Activated CD8-positive, alpha-beta memory T cell treated with anti-CD3 and anti-CD28 coated beads, Interleukin-2, amount 10 ng/mL, durations not matched to agents 7 days and 5 days (primary cell): Measurements from ENCODE around the gene TMEM132D. TPM values are rescaled to one million over a fixed set of nuclear protein-coding genes. Genes with fewer than 3 reads are reported as not detected.

Source experiments
- ATAC-seq: fragments of 150-1000 bp; cut with Tn5 transposase; one replicate; pipeline ENCODE4 v1.10.0; 2021; ENCODE audit warnings: moderate library complexity
- CTCF ChIA-PET: fragments of 350-600 bp; sonication (Branson Sonifier 250); formaldehyde crosslinking; loops from one replicate; lab custom pipeline; 2021; ENCODE audit warnings: antibody characterized with exemption; lab: Charles Lee
- DNase-seq: peaks from one replicate; pipeline ENCODE4 v3.0.0-alpha.2; 2020
- H3K27ac Mint-ChIP-seq: one replicate; pipeline ENCODE4 v1.8.0; 2021; ENCODE audit warnings: mild to moderate bottlenecking, mixed read lengths
- H3K27me3 Mint-ChIP-seq: one replicate; pipeline ENCODE4 v1.8.0; 2021; ENCODE audit warnings: mixed read lengths
- H3K36me3 Mint-ChIP-seq: one replicate; pipeline ENCODE4 v1.8.0; 2021; ENCODE audit warnings: mild to moderate bottlenecking, mixed read lengths
- H3K4me1 Mint-ChIP-seq: one replicate; pipeline ENCODE4 v1.8.0; 2021; ENCODE audit warnings: mixed read lengths
- H3K4me3 Mint-ChIP-seq: one replicate; pipeline ENCODE4 v1.8.0; 2021; ENCODE audit warnings: mild to moderate bottlenecking, moderate library complexity, mixed read lengths
- H3K9me3 Mint-ChIP-seq: one replicate; pipeline ENCODE4 v1.8.0; 2022; ENCODE audit warnings: low read depth, mixed read lengths
- total RNA-seq, 2 experiments: library from RNA; stranded (reverse); gene quantifications; one replicate each; pipeline ENCODE4 v1.2.3, GENCODE V29; 2021

Gene TMEM132D
- total RNA-seq, 2 experiments from 2014 or later = not detected

DNA sequence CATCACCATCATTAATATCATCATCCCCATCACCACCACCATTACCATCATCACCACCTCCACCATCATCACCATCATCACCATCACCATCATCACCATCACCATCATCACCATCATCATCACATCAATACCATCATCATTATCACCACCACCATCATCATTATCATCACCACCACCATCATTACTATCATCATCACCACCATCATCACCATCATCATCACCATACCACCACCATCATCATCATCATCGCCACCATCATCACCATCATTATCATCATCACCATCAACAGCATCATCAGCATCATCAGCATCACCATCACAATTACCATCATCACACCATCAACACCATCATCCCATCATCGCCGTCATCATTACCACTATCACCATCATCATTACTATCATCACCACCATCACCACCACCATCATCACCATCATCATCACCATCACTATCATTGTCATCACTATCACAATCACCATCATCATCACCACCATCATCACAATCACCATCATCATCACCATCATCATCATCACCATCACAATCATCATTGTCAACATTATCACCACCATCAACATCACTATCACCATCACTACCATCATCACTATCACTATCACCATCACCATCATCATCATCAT, 767.0 kb downstream of the TMEM132D start:
- DNase-seq (no peak), ATAC-seq (no peak)
- no peaks in the 10 kb centered on the region for H3K27me3 Mint-ChIP-seq
- CTCF ChIA-PET = no interaction called here
- H3K4me1 Mint-ChIP-seq = no peaks in the 10 kb centered on the region
- no peak overlapping the region for H3K27ac Mint-ChIP-seq
- no peak overlapping the region for H3K4me3 Mint-ChIP-seq
- H3K9me3 Mint-ChIP-seq = peaks cover 3% of the 10 kb centered on the region
- H3K36me3 Mint-ChIP-seq = no peaks in the 10 kb centered on the region

DNA sequence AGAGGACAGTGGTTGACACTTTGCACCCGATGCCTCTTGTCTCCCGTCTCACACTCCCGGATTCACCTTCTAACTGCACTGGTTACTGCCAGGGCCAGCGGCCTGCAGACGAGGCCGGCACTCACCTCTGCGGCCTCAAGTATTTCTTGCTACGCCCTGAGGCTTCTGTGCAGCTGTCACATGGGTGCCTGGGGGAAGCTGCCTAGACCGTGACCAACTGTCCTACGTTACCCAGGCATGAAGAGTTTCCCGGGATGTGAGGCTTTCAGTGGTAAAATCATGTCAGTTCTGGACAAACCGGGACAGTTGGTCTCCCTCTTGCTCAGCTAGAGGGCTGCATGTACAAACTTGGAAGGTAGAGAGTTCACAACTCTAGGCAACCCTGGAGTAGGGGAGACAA, 776.1 kb downstream of the TMEM132D start:
- CTCF ChIA-PET = no interaction called here
- no peak overlapping the region for H3K27ac Mint-ChIP-seq
- no peak overlapping the region for H3K4me3 Mint-ChIP-seq
- H3K9me3 Mint-ChIP-seq = peaks cover 10% of the 10 kb centered on the region
- DNase-seq (no peak), ATAC-seq (no peak)
- no peaks in the 10 kb centered on the region for H3K4me1 Mint-ChIP-seq
- H3K36me3 Mint-ChIP-seq = no peaks in the 10 kb centered on the region
- no peaks in the 10 kb centered on the region for H3K27me3 Mint-ChIP-seq

GRCh38 chr12:129127211-129127610, 776.6 kb downstream of the TMEM132D start:
- Mint-ChIP-seq H3K4me1 (no peaks in the 10 kb centered on the region), H3K9me3 (peaks cover 10% of the 10 kb centered on the region), H3K27ac (no peak overlapping the region), H3K4me3 (no peak overlapping the region), H3K27me3 (no peaks in the 10 kb centered on the region), H3K36me3 (no peaks in the 10 kb centered on the region)
- DNase-seq (no peak), ATAC-seq (no peak)
- CTCF ChIA-PET = no interaction called here

- no peak overlapping the region for H3K27ac Mint-ChIP-seq
- H3K9me3 Mint-ChIP-seq = no peaks in the 10 kb centered on the region
- CTCF ChIA-PET = no interaction called here
- no peak overlapping the region for H3K4me3 Mint-ChIP-seq
- no peaks in the 10 kb centered on the region for H3K36me3 Mint-ChIP-seq
- H3K4me1 Mint-ChIP-seq = no peaks in the 10 kb centered on the region
- DNase-seq = no peak
- ATAC-seq = no peak
- no peaks in the 10 kb centered on the region for H3K27me3 Mint-ChIP-seq
Measured at GRCh38 chr12:129119537-129119936, 784.3 kb downstream of the TMEM132D start.

DNA sequence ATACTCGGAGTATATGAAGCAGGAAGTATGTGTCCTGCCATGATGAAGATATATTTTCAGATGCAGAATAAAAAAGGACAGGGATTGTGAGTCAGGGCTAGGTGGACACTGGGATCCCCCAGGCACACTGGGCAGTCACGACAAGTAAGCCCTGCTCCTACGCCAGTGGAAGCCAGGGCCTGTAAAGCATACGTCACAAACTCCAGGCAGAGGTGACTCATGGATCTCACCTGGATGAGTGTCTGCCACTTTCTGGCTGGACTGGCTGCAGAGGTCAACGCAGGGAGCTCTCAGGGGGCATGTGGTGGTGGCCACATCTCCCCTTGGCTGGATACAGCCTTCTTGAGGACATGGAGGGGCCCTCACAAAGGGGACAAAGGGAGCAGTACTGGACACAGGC, 788.3 kb downstream of the TMEM132D start:
- Mint-ChIP-seq H3K9me3 (peaks cover 3% of the 10 kb centered on the region), H3K27me3 (no peaks in the 10 kb centered on the region), H3K4me1 (no peaks in the 10 kb centered on the region), H3K36me3 (no peaks in the 10 kb centered on the region), H3K4me3 (no peak overlapping the region), H3K27ac (no peak overlapping the region)
- CTCF ChIA-PET = no interaction called here
- ATAC-seq = no peak
- DNase-seq = no peak

GRCh38 chr12:129110575-129110974, 793.2 kb downstream of the TMEM132D start:
- no peak overlapping the region for H3K4me3 Mint-ChIP-seq
- H3K4me1 Mint-ChIP-seq = no peaks in the 10 kb centered on the region
- CTCF ChIA-PET = no interaction called here
- H3K36me3 Mint-ChIP-seq = no peaks in the 10 kb centered on the region
- peaks cover 9% of the 10 kb centered on the region for H3K9me3 Mint-ChIP-seq
- H3K27ac Mint-ChIP-seq = no peak overlapping the region
- no peaks in the 10 kb centered on the region for H3K27me3 Mint-ChIP-seq
- ATAC-seq = no peak
- DNase-seq = no peak

- Mint-ChIP-seq H3K9me3 (peaks cover 9% of the 10 kb centered on the region), H3K27ac (no peak overlapping the region), H3K27me3 (no peaks in the 10 kb centered on the region), H3K36me3 (no peaks in the 10 kb centered on the region), H3K4me1 (no peaks in the 10 kb centered on the region), H3K4me3 (no peak overlapping the region)
- DNase-seq = no peak
- ATAC-seq = no peak
- CTCF ChIA-PET = no interaction called here
Measured at GRCh38 chr12:129109174-129110001, 794.4 kb downstream of the TMEM132D start.

GRCh38 chr12:129106772-129107171, 797.1 kb downstream of the TMEM132D start:
- H3K27ac Mint-ChIP-seq = no peak overlapping the region
- DNase-seq (no peak), ATAC-seq (no peak)
- CTCF ChIA-PET = no interaction called here
- H3K4me3 Mint-ChIP-seq = no peak overlapping the region
- H3K27me3 Mint-ChIP-seq = no peaks in the 10 kb centered on the region
- H3K36me3 Mint-ChIP-seq = no peaks in the 10 kb centered on the region
- no peaks in the 10 kb centered on the region for H3K4me1 Mint-ChIP-seq
- H3K9me3 Mint-ChIP-seq = peaks cover 9% of the 10 kb centered on the region

GRCh38 chr12:129103231-129103630, 800.6 kb downstream of the TMEM132D start:
- Mint-ChIP-seq H3K4me1 (no peaks in the 10 kb centered on the region), H3K36me3 (no peaks in the 10 kb centered on the region), H3K27ac (no peak overlapping the region), H3K9me3 (peaks cover 2% of the 10 kb centered on the region), H3K27me3 (no peaks in the 10 kb centered on the region), H3K4me3 (no peak overlapping the region)
- DNase-seq = no peak
- CTCF ChIA-PET = no interaction called here
- no peak for ATAC-seq

- Mint-ChIP-seq H3K27me3 (no peaks in the 10 kb centered on the region), H3K27ac (no peak overlapping the region), H3K36me3 (no peaks in the 10 kb centered on the region), H3K9me3 (peaks cover 2% of the 10 kb centered on the region), H3K4me1 (no peaks in the 10 kb centered on the region), H3K4me3 (no peak overlapping the region)
- DNase-seq (no peak), ATAC-seq (no peak)
- CTCF ChIA-PET = no interaction called here
Measured at GRCh38 chr12:129102233-129102632, 801.6 kb downstream of the TMEM132D start.

DNA sequence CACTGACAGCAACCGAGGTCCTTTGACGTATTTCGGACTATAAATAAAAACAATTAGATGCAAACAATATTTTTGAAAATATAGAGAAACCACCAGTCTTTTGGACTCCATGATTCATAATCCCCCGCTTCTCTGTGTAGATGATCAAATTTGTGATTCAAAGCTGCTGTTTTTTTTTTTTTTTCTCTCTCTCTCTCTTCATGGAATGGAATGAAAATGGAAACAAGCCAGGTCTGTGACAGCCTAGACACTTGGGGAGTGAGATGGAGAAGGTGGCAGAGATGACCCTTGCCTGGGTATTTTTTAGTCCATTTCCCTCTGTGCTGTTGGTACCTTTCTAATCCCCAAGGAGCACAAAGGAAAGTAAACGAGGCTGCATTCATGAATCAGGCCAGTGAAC, 802.0 kb downstream of the TMEM132D start:
- no peak overlapping the region for H3K27ac Mint-ChIP-seq
- H3K9me3 Mint-ChIP-seq = peaks cover 2% of the 10 kb centered on the region
- no peak for ATAC-seq
- CTCF ChIA-PET = no interaction called here
- H3K27me3 Mint-ChIP-seq = no peaks in the 10 kb centered on the region
- DNase-seq = no peak
- H3K4me3 Mint-ChIP-seq = no peak overlapping the region
- H3K4me1 Mint-ChIP-seq = no peaks in the 10 kb centered on the region
- no peaks in the 10 kb centered on the region for H3K36me3 Mint-ChIP-seq

GRCh38 chr12:129101404-129101803, 802.4 kb downstream of the TMEM132D start:
- ATAC-seq (no peak), DNase-seq (no peak)
- CTCF ChIA-PET = no interaction called here
- no peaks in the 10 kb centered on the region for H3K36me3 Mint-ChIP-seq
- no peak overlapping the region for H3K4me3 Mint-ChIP-seq
- H3K9me3 Mint-ChIP-seq = peaks cover 1% of the 10 kb centered on the region
- H3K27me3 Mint-ChIP-seq = no peaks in the 10 kb centered on the region
- no peaks in the 10 kb centered on the region for H3K4me1 Mint-ChIP-seq
- no peak overlapping the region for H3K27ac Mint-ChIP-seq

GRCh38 chr12:129097451-129097850, 806.4 kb downstream of the TMEM132D start:
- no peaks in the 10 kb centered on the region for H3K4me1 Mint-ChIP-seq
- ATAC-seq (no peak), DNase-seq (no peak)
- no peaks in the 10 kb centered on the region for H3K36me3 Mint-ChIP-seq
- H3K4me3 Mint-ChIP-seq = no peak overlapping the region
- no peak overlapping the region for H3K27ac Mint-ChIP-seq
- CTCF ChIA-PET = no interaction called here
- peaks cover 1% of the 10 kb centered on the region for H3K9me3 Mint-ChIP-seq
- no peaks in the 10 kb centered on the region for H3K27me3 Mint-ChIP-seq

- CTCF ChIA-PET = no interaction called here
- H3K4me1 Mint-ChIP-seq = no peaks in the 10 kb centered on the region
Measured at GRCh38 chr12:129096968-129097367, 806.9 kb downstream of the TMEM132D start.

More at GRCh38 chr12:129096968-129097367, 806.9 kb downstream of the TMEM132D start:
- DNase-seq (no peak), ATAC-seq (no peak)
- Mint-ChIP-seq H3K4me3 (no peak overlapping the region), H3K27ac (no peak overlapping the region), H3K36me3 (no peaks in the 10 kb centered on the region), H3K9me3 (peaks cover 1% of the 10 kb centered on the region), H3K27me3 (no peaks in the 10 kb centered on the region)
